WERI-Rb-1 (cell line): ENCODE measurements around the gene HS3ST4.
A peak's percentile ranks its signal among the peaks of the same experiment; 100 is the strongest.

Source experiments
- DNase-seq: peaks from one replicate; pipeline ENCODE4 v3.0.0-alpha.2; 2020
- H3K27ac ChIP-seq: fragments of 250-450 bp; sonication (Bioruptor Pico); 2 replicates; pipeline ENCODE4 v1.5.1; 2020; ENCODE audit warnings: mild to moderate bottlenecking, moderate library complexity
- H3K27me3 ChIP-seq: fragments of 250-450 bp; sonication (Bioruptor Pico); 2 replicates; pipeline ENCODE4 v1.5.1; 2021; ENCODE audit warnings: mild to moderate bottlenecking, low read depth, moderate library complexity; ENCODE audit not compliant: insufficient read depth, severe bottlenecking
- H3K36me3 ChIP-seq: fragments of 250-450 bp; sonication (Bioruptor Pico); 2 replicates; pipeline ENCODE4 v1.5.1; 2020; ENCODE audit warnings: mild to moderate bottlenecking, moderate library complexity
- H3K4me3 ChIP-seq: 2 replicates; pipeline ENCODE4 v1.5.1; 2011; ENCODE audit warnings: low read depth, mild to moderate bottlenecking, control low read depth, low read length
- H3K9me3 ChIP-seq: fragments of 250-450 bp; sonication (Bioruptor Pico); 2 replicates; pipeline ENCODE4 v1.5.1; 2021; ENCODE audit warnings: mild to moderate bottlenecking, moderate library complexity; ENCODE audit not compliant: severe bottlenecking
- TF ChIP-seq, protein P1 (sequence below): IDR thresholded peaks from 2 replicates; pipeline ENCODE4 v1.5.1; 2011; ENCODE audit warnings: low read depth, mild to moderate bottlenecking, control low read depth, inconsistent platforms, low read length

The HS3ST4 gene

DNA sequence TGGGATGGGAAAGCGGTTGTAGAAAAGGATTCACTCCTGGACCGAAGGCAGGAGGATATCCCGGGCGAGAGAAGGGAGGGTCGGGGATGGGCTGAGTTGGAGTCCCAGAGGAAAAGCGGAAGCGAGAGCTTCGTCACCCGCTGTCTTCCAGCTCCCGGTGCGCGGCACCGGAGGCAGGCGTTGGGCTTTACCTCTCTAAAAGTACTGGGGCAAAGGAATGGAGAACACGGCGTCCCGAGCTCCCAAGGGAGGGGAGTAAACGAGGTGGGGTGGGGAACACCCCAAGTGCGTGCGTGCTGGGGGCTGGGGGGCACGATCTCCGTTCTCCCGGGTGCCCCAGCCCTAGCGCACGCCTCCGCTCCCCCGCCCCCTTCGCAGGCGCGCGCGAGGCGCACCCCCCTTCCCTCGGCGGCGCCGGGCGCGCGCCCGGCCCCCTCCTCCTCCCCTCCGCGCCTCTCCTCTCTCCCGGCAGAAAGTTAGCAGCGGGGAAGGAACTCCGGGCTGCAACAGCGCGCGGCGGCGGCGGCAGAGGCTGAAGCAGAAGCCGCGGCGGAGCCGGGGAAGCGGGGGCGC lies at the start of gene HS3ST4:
Gene HS3ST4, plus strand, starts transcription at position 441 of the 573 bp plus-strand sequence.
- TF ChIP-seq, protein P1, sequence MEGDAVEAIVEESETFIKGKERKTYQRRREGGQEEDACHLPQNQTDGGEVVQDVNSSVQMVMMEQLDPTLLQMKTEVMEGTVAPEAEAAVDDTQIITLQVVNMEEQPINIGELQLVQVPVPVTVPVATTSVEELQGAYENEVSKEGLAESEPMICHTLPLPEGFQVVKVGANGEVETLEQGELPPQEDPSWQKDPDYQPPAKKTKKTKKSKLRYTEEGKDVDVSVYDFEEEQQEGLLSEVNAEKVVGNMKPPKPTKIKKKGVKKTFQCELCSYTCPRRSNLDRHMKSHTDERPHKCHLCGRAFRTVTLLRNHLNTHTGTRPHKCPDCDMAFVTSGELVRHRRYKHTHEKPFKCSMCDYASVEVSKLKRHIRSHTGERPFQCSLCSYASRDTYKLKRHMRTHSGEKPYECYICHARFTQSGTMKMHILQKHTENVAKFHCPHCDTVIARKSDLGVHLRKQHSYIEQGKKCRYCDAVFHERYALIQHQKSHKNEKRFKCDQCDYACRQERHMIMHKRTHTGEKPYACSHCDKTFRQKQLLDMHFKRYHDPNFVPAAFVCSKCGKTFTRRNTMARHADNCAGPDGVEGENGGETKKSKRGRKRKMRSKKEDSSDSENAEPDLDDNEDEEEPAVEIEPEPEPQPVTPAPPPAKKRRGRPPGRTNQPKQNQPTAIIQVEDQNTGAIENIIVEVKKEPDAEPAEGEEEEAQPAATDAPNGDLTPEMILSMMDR, result no peak
- Histone ChIP-seq H3K9me3 (no peaks in the 10 kb centered on the region), H3K27ac (peak within 1 kb of the TSS; percentile 87), H3K36me3 (peaks cover 27% of the 10 kb centered on the region), H3K27me3 (no peaks in the 10 kb centered on the region), H3K4me3 (peak within 1 kb of the TSS; percentile 63)
- peak; percentile 76 for DNase-seq

DNA sequence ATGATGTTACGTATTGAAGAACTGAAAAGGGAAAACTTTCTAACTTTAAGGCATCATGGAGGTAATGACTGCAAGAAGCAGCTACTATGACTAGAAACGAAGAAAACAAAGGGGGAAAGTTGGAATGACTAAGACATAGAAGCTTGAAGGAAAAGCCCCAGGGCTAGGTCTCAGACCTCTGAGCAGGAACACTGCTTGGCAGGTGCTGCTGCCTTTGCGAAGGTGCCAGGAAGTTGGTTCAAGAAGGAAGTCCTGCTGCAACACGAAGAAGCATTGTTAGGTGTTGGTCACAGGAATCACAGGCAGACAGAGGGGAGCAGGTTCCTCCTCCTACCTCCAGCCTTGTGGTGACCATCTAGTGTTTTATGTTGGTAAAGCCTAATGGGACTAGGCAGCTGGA lies 48.1 kb upstream of the HS3ST4 start:
- Histone ChIP-seq H3K36me3 (no peaks in the 10 kb centered on the region), H3K4me3 (no peak overlapping the region), H3K27ac (no peak overlapping the region), H3K9me3 (peaks cover 16% of the 10 kb centered on the region), H3K27me3 (no peaks in the 10 kb centered on the region)
- TF ChIP-seq, protein P1, result no peak
- DNase-seq, result no peak

DNA sequence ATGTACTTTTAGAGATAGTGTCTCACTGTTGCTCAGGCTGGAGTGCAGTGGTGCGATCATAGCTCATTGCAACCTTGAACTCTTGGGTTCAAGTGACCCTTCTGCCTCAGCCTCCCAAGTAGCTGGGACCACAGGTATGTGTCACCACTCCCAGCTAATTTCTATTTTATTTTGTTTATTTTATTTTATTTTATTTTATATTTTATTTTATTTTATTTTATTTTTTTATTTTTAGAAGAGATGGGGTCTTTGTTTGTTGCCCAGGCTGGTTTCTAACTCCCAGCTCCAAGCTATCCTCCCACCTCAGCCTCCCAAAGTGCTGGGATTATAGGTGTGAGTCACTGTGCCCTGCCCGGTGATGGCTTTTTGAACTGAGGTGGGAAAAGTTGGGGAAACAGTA lies 35.1 kb upstream of the HS3ST4 start:
- Histone ChIP-seq H3K9me3 (peaks cover 6% of the 10 kb centered on the region), H3K36me3 (no peaks in the 10 kb centered on the region), H3K27me3 (no peaks in the 10 kb centered on the region), H3K27ac (no peak overlapping the region), H3K4me3 (no peak overlapping the region)
- DNase-seq, result no peak
- TF ChIP-seq, protein P1, result no peak

DNA sequence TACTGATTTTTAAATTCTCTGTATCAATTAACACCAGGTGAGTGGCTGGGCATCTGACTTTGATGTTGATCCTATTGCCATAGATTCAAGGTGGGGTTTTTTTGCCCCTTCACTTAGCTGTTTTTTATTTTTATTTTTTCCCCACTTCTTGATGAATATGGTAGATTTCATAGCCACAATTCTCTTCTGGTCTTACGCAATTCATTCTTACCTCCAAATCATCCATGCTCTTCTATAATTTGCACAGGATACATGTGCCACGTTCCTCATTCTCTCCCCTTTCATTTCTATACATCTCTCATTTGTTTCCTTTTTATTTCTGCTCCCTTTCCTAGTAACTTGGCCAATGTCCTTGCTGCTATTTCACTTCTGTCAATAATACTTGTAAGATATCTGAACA lies 14.9 kb upstream of the HS3ST4 start:
- no peaks in the 10 kb centered on the region for H3K27me3 ChIP-seq
- TF ChIP-seq, protein P1, result no peak
- H3K36me3 ChIP-seq, result no peaks in the 10 kb centered on the region
- DNase-seq, result no peak
- H3K9me3 ChIP-seq, result no peaks in the 10 kb centered on the region
- H3K27ac ChIP-seq, result no peak overlapping the region
- no peak overlapping the region for H3K4me3 ChIP-seq

DNA sequence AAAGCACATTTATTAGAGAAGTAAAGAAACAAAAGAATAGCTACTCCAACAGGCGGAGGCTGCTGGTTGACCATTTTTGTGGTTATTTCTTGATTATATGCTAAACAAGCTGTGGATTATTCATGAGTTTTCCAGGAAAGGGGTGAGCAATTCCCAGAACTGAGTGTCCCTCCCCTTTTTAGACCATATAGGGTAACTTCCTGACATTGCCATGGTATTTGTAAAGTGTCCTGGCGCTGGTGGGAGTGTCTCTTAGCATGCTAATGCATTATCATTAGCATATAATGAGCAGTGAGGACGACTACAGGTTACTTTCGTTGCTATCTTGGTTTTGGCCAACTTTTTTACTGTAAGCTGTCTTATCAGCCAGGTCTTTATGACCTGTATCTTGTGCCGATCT lies 12.2 kb upstream of the HS3ST4 start:
- TF ChIP-seq, protein P1, result no peak
- H3K27ac ChIP-seq, result no peak overlapping the region
- no peak for DNase-seq
- no peak overlapping the region for H3K4me3 ChIP-seq
- H3K9me3 ChIP-seq, result no peaks in the 10 kb centered on the region
- no peaks in the 10 kb centered on the region for H3K27me3 ChIP-seq
- no peaks in the 10 kb centered on the region for H3K36me3 ChIP-seq
